SK-N-SH (cell line): ENCODE results near the gene TGFB3. TPM values are rescaled to one million over a fixed set of nuclear protein-coding genes. Genes with fewer than 3 reads are reported as not detected.

Source experiments
- CTCF ChIA-PET: fragments of 300-600, 350-600 bp; formaldehyde crosslinking; extraction: SDS; loops from one replicate; lab custom pipeline; 2021; lab: Yijun Ruan, JAX
- POLR2A ChIA-PET: fragments of 350-600 bp; sonication (Branson Sonifier 250); formaldehyde crosslinking; extraction: SDS; loops from one replicate; lab custom pipeline; 2020; ENCODE audit warnings: antibody characterized with exemption, inconsistent platforms; lab: Yijun Ruan, JAX
- DNase-seq: peaks from one replicate; pipeline ENCODE4 v3.0.0; 2012
- H2AFZ ChIP-seq: fragments of 200-600 bp; sonication (generic); 2 replicates; pipeline ENCODE4 v1.8.1; 2016; ENCODE audit warnings: antibody characterized with exemption, mild to moderate bottlenecking, low read depth
- H3F3A ChIP-seq: fragments of 200-600 bp; sonication (generic); replicated peaks from 2 replicates; pipeline ENCODE3; 2016; ENCODE audit warnings: antibody characterized with exemption, mild to moderate bottlenecking; ENCODE audit not compliant: insufficient read depth
- H3K27ac ChIP-seq, 2 experiments: fragments of 200-500 bp in 1 of 2; fragments of 200-600 bp in 1 of 2; sonication (Bioruptor generic) in 1 of 2; sonication (generic), shearing (Covaris generic) in 1 of 2; 2 replicates each; pipeline versions ENCODE4 v1.5.1 to v1.6.1; 2014 to 2016; ENCODE audit warnings: low read depth in 2 of 2, inconsistent platforms in 1 of 2, low read length in 1 of 2, mild to moderate bottlenecking in 1 of 2, mixed read lengths in 1 of 2
- H3K27me3 ChIP-seq: fragments of 200-600 bp; sonication (generic), shearing (Covaris generic); 2 replicates; pipeline ENCODE4 v1.6.1; 2016; ENCODE audit warnings: mixed run types; ENCODE audit not compliant: insufficient read depth
- H3K36me3 ChIP-seq, 2 experiments: fragments of 200-500 bp in 1 of 2; fragments of 200-600 bp in 1 of 2; sonication (Bioruptor generic) in 1 of 2; sonication (generic) in 1 of 2; replicated peaks in 1 of 2; 2 replicates each; pipeline versions ENCODE3 to v1.5.1; 2014 to 2016; ENCODE audit warnings: low read length in 1 of 2, mild to moderate bottlenecking in 1 of 2; ENCODE audit not compliant: insufficient read depth in 2 of 2, control insufficient read depth in 1 of 2
- H3K4me1 ChIP-seq, 2 experiments: fragments of 200-500 bp in 1 of 2; fragments of 200-600 bp in 1 of 2; sonication (Bioruptor generic) in 1 of 2; sonication (generic), shearing (Covaris generic) in 1 of 2; 2 replicates each; pipeline versions ENCODE4 v1.5.1 to v1.6.1; 2014 to 2016; ENCODE audit warnings: low read depth in 1 of 2, low read length in 1 of 2, mixed run types in 1 of 2; ENCODE audit not compliant: insufficient read depth in 2 of 2, control insufficient read depth in 1 of 2
- H3K4me2 ChIP-seq: fragments of 200-600 bp; sonication (generic), shearing (Covaris generic); 2 replicates; pipeline ENCODE4 v1.6.1; 2017; ENCODE audit warnings: mixed run types
- H3K4me3 ChIP-seq, 2 experiments: fragments of 200-500 bp in 1 of 2; fragments of 200-600 bp in 1 of 2; sonication (Bioruptor generic) in 1 of 2; sonication (generic), shearing (Covaris generic) in 1 of 2; 2 replicates each; pipeline versions ENCODE4 v1.5.1 to v1.8.1; 2014 to 2016; ENCODE audit warnings: low read depth in 2 of 2, inconsistent platforms in 1 of 2, low read length in 1 of 2, mild to moderate bottlenecking in 1 of 2, mixed read lengths in 1 of 2, moderate library complexity in 1 of 2
- H3K79me2 ChIP-seq: fragments of 200-600 bp; sonication (generic); 2 replicates; pipeline ENCODE4 v1.8.1; 2017; ENCODE audit warnings: mild to moderate bottlenecking; ENCODE audit not compliant: insufficient read depth
- H3K9ac ChIP-seq: fragments of 200-600 bp; sonication (generic); 2 replicates; pipeline ENCODE4 v1.6.1; 2017; ENCODE audit warnings: mixed run types
- H3K9me2 ChIP-seq: fragments of 200-600 bp; sonication (generic); 2 replicates; pipeline ENCODE4 v1.6.1; 2017; ENCODE audit warnings: mixed run types
- H3K9me3 ChIP-seq: fragments of 200-600 bp; sonication (generic); 2 replicates; pipeline ENCODE4 v1.6.1; 2017; ENCODE audit warnings: mixed run types, mild to moderate bottlenecking, moderate library complexity
- H4K20me1 ChIP-seq: fragments of 200-600 bp; sonication (generic); 2 replicates; pipeline ENCODE4 v1.6.1; 2017; ENCODE audit warnings: mild to moderate bottlenecking, mixed run types; ENCODE audit not compliant: insufficient read depth
- EZH2phosphoT487 ChIP-seq: fragments of 200-600 bp; sonication (generic); IDR thresholded peaks from 2 replicates; pipeline ENCODE4 v1.6.1; 2017; ENCODE audit warnings: low read depth, mixed run types, mild to moderate bottlenecking, antibody characterized with exemption, moderate library complexity, borderline replicate concordance
- FOSL2 ChIP-seq: IDR thresholded peaks from 2 replicates; pipeline ENCODE4 v1.4.0; 2012; ENCODE audit warnings: low read depth, mild to moderate bottlenecking, moderate library complexity, borderline replicate concordance
- GABPA ChIP-seq: IDR thresholded peaks from 2 replicates; pipeline ENCODE4 v1.4.0; 2012; ENCODE audit warnings: low read depth, mild to moderate bottlenecking
- GATA2 ChIP-seq: sonication (generic); formaldehyde crosslinking; IDR thresholded peaks from 2 replicates; pipeline ENCODE4 v1.5.0; 2020; ENCODE audit warnings: mild to moderate bottlenecking, missing genetic modification reagents
- IRF3 ChIP-seq: fragments of 150-350 bp; IDR thresholded peaks from 2 replicates; pipeline ENCODE4 v1.6.1; 2016; ENCODE audit warnings: mild to moderate bottlenecking, low read depth, low read length
- JUND ChIP-seq: IDR thresholded peaks from 2 replicates; pipeline ENCODE4 v1.4.0; 2012
- NFIC ChIP-seq: IDR thresholded peaks from 2 replicates; pipeline ENCODE4 v1.4.0; 2012; ENCODE audit warnings: borderline replicate concordance
- POLR2AphosphoS5 ChIP-seq: IDR thresholded peaks from 2 replicates; pipeline ENCODE4 v1.6.1; 2012; ENCODE audit warnings: low read depth, low read length
- RAD21 ChIP-seq: IDR thresholded peaks from 2 replicates; pipeline ENCODE4 v1.6.1; 2012; ENCODE audit warnings: mild to moderate bottlenecking, low read length
- RFX5 ChIP-seq: IDR thresholded peaks from 2 replicates; pipeline ENCODE4 v1.6.1; 2012; ENCODE audit warnings: mild to moderate bottlenecking, improper control_type of control experiment, low read length
- RXRA ChIP-seq: IDR thresholded peaks from 2 replicates; pipeline ENCODE4 v1.4.0; 2012; ENCODE audit warnings: low read depth, mild to moderate bottlenecking, borderline replicate concordance
- TAF1 ChIP-seq: IDR thresholded peaks from 2 replicates; pipeline ENCODE4 v1.6.1; 2012; ENCODE audit warnings: low read depth, mild to moderate bottlenecking, low read length, moderate library complexity, borderline replicate concordance
- TCF12 ChIP-seq: IDR thresholded peaks from 2 replicates; pipeline ENCODE4 v1.4.0; 2012
- YY1 ChIP-seq: IDR thresholded peaks from 2 replicates; pipeline ENCODE4 v1.4.0; 2012; ENCODE audit warnings: low read depth, mild to moderate bottlenecking
- WGBS: methylation state at CpG from one replicate; pipeline ENCODE4 v1.1.6; 2017; ENCODE audit warnings: low lambda C conversion rate; 5-methylcytosine and 5-hydroxymethylcytosine counted together
- polyA plus RNA-seq, 3 experiments: library from polyadenylated mRNA; depleted of rRNA; stranded (reverse); fragments of >200 nt; gene quantifications; 2 replicates each; pipeline ENCODE4 v1.2.3, GENCODE V29; 2012
- TF ChIP-seq, protein P1 (sequence below): fragments of 200-600 bp; sonication (generic); IDR thresholded peaks from 2 replicates; pipeline ENCODE4 v1.6.1; 2017; ENCODE audit warnings: antibody characterized with exemption, mild to moderate bottlenecking, moderate library complexity

Gene TGFB3
- polyA plus RNA-seq, 1 of the 3 experiments (the other 2 are of a cell fraction), result 7.6 TPM

DNA sequence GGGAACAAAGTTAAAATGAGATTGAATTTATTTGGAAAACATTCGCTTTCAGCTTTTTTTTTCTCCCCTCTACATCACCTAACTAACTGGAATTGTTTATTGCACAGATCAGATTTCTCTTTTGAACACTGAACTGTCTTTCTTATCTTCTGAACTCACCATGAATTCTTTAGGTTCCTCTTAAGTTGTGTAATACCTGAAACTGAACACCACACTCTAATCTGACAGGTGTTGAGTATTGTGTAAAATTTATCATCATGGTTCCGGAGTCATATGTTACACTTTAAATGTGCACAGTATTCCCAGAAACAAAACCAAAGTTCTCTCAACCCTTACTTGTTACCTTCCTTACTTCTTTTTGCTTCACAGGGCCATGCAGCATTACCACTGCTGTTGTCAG lies 66.8 kb downstream of the TGFB3 start:
- Histone ChIP-seq H3K27me3 (no peaks in the 10 kb centered on the region), H3K27ac (no peak overlapping the region), H2AFZ (no peak overlapping the region), H3K4me2 (no peak overlapping the region), H3K4me1 (peaks cover 0 to 23% of the 10 kb centered on the region in 2 experiments; a peak in 2 of 4 replicates), H4K20me1 (no peaks in the 10 kb centered on the region), H3K9ac (no peak overlapping the region), H3K79me2 (no peaks in the 10 kb centered on the region), H3K36me3 (no peaks in the 10 kb centered on the region), H3K9me3 (no peaks in the 10 kb centered on the region), H3K9me2 (no peaks in the 10 kb centered on the region), H3F3A (no peaks in the 10 kb centered on the region), H3K4me3 (no peak overlapping the region)
- TF ChIP-seq RAD21, result no peak
- no peak for TF ChIP-seq EZH2phosphoT487
- no peak for TF ChIP-seq RXRA
- TF ChIP-seq NFIC, result no peak
- no peak for TF ChIP-seq TCF12
- no peak for TF ChIP-seq RFX5
- TF ChIP-seq GABPA, result no peak
- no peak for TF ChIP-seq YY1
- TF ChIP-seq, protein P1, sequence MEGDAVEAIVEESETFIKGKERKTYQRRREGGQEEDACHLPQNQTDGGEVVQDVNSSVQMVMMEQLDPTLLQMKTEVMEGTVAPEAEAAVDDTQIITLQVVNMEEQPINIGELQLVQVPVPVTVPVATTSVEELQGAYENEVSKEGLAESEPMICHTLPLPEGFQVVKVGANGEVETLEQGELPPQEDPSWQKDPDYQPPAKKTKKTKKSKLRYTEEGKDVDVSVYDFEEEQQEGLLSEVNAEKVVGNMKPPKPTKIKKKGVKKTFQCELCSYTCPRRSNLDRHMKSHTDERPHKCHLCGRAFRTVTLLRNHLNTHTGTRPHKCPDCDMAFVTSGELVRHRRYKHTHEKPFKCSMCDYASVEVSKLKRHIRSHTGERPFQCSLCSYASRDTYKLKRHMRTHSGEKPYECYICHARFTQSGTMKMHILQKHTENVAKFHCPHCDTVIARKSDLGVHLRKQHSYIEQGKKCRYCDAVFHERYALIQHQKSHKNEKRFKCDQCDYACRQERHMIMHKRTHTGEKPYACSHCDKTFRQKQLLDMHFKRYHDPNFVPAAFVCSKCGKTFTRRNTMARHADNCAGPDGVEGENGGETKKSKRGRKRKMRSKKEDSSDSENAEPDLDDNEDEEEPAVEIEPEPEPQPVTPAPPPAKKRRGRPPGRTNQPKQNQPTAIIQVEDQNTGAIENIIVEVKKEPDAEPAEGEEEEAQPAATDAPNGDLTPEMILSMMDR, result no peak
- TF ChIP-seq IRF3, result no peak
- no peak for TF ChIP-seq FOSL2
- TF ChIP-seq GATA2 (CRISPR knock-in tag), result no peak
- WGBS, result 98% methylated on average over 2 of the region's 2 CpGs
- POLR2A ChIA-PET, result no interaction called here
- CTCF ChIA-PET, result interaction anchor here (5.0 to 6.0 kb wide), 2 partner anchors 9 to 65 kb away, joined by 46 to 64 read pairs; partner anchors contain the start of gene TGFB3
- no peak for DNase-seq

DNA sequence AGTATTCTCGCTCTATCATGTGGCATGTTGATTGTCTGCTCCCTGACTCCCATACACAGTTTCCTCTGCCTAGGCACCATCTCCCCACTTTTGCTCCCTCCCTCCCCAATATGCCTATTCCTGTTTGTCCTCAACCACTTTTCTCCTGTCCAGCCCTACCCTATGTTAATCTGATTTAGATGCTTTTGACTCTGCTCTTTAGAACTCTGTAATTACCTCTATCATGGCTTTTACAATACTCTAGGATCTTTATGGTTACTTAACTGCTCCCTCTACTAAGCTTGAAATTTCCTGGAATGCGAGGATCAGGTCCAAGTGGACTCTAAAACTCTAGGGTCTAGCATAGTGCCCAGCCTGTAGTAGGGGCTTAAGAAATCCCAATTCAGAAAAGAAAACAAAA lies 68.6 kb downstream of the TGFB3 start:
- Histone ChIP-seq H3K4me3 (no peak overlapping the region), H3K9ac (no peak overlapping the region), H3K4me1 (peaks cover 0 to 30% of the 10 kb centered on the region in 2 experiments; a peak in 2 of 4 replicates), H3K4me2 (no peak overlapping the region), H3K9me3 (no peaks in the 10 kb centered on the region), H3K79me2 (no peaks in the 10 kb centered on the region), H4K20me1 (no peaks in the 10 kb centered on the region), H3F3A (no peaks in the 10 kb centered on the region), H3K36me3 (peaks cover 0 to 2% of the 10 kb centered on the region in 2 experiments), H3K27me3 (no peaks in the 10 kb centered on the region), H2AFZ (no peak overlapping the region), H3K9me2 (no peaks in the 10 kb centered on the region), H3K27ac (no peak overlapping the region)
- no peak for DNase-seq
- POLR2A ChIA-PET, result no interaction called here
- TF ChIP-seq GATA2 (CRISPR knock-in tag) (no peak), GABPA (no peak), TAF1 (no peak), POLR2AphosphoS5 (no peak), YY1 (no peak), EZH2phosphoT487 (no peak), JUND (no peak)
- 91% methylated on average over 2 of the region's 2 CpGs for WGBS
- CTCF ChIA-PET, result interaction anchor here (1.2 to 14.8 kb wide), 3 partner anchors 65 to 204 kb away, joined by 3 to 550 read pairs (median 5); partner anchors contain the start of genes IFT43 and TGFB3
